Cardiac muscle cell (in vitro differentiated cells and primary cell): ENCODE data around the gene GNG13. TPM values are rescaled to one million over a fixed set of nuclear protein-coding genes. Genes with fewer than 3 reads are reported as not detected.
A peak's percentile ranks its signal among the peaks of the same experiment; 100 is the strongest.

Experiments used
- DNase-seq, 2 donors: peaks; one replicate each; pipeline versions ENCODE4 v3.0.0 to v3.0.0-alpha.2; 2010 to 2017; ENCODE audit warnings: low read depth in 1 of 2, low spot score in 1 of 2
- H3K27ac ChIP-seq: fragments of 200-600 bp; sonication (generic); 2 replicates; pipeline ENCODE4 v1.5.1; 2016
- H3K27me3 ChIP-seq: fragments of 200-600 bp; sonication (generic); 2 replicates; pipeline ENCODE4 v1.6.0; 2016; ENCODE audit warnings: control low read depth
- H3K36me3 ChIP-seq: fragments of 200-600 bp; sonication (generic); 2 replicates; pipeline ENCODE4 v1.5.1; 2016; ENCODE audit warnings: control low read depth
- H3K4me1 ChIP-seq: fragments of 200-600 bp; sonication (generic); 2 replicates; pipeline ENCODE4 v1.8.1; 2017; ENCODE audit warnings: low read depth, mild to moderate bottlenecking, mixed run types
- H3K4me3 ChIP-seq: fragments of 200-600 bp; sonication (generic); 2 replicates; pipeline ENCODE4 v1.5.1; 2016; ENCODE audit warnings: mild to moderate bottlenecking
- H3K9me3 ChIP-seq: fragments of 200-600 bp; sonication (generic); 2 replicates; pipeline ENCODE4 v1.5.1; 2017; ENCODE audit warnings: low read depth, mild to moderate bottlenecking, control low read depth
- CTCF ChIP-seq: IDR thresholded peaks from 2 replicates; pipeline ENCODE4 v1.5.1; 2012; ENCODE audit warnings: low read depth, mild to moderate bottlenecking, low read length
- polyA plus RNA-seq: library from polyadenylated mRNA; unstranded; fragments of >200 nt; fragmentation: Nextera tagmentation; extraction: Ambion mirVana; gene quantifications from 2 replicates; pipeline ENCODE4 v1.2.1, GENCODE V29; 2016
- total RNA-seq: library from RNA; depleted of rRNA; stranded (reverse); fragments of >200 nt; gene quantifications from 2 replicates; pipeline ENCODE4 v1.2.3, GENCODE V29; 2016

The GNG13 gene
- total and polyA plus RNA-seq, 2 experiments from 2014 or later = 0.79 TPM; not detected in 1

- Histone ChIP-seq H3K27me3 (peaks cover under 1% of the 10 kb centered on the region), H3K4me3 (no peak overlapping the region), H3K36me3 (no peaks in the 10 kb centered on the region), H3K27ac (no peak overlapping the region), H3K9me3 (no peaks in the 10 kb centered on the region), H3K4me1 (no peaks in the 10 kb centered on the region)
- no peak for TF ChIP-seq CTCF
- no peak for DNase-seq
Observed at GRCh38 chr16:818592-818991, 18.1 kb upstream of the GNG13 start.

DNA sequence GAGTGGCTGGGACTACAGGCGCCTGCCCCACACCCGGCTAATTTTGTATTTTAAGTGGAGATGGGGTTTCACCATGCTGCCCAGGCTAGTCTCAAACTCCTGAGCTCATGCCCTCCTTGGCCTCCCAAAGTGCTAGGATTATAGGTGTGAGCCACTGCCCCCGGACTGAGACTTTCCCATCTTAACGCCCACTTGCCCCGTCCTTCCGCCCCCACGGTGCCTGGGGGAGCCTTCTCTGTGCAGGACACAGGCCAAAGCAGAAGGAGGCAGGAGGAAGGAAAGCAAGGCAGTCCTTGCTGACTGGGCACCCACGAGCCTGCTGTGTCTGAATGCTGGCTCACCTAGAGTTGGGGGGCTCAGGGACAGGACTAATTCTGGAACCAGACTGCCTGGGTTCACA lies 17.6 kb upstream of the GNG13 start:
- no peaks in the 10 kb centered on the region for H3K9me3 ChIP-seq
- H3K36me3 ChIP-seq = no peaks in the 10 kb centered on the region
- TF ChIP-seq CTCF = no peak
- peaks cover 5% of the 10 kb centered on the region for H3K27me3 ChIP-seq
- no peak overlapping the region for H3K27ac ChIP-seq
- H3K4me1 ChIP-seq = no peaks in the 10 kb centered on the region
- H3K4me3 ChIP-seq = no peak overlapping the region
- DNase-seq = no peak

GRCh38 chr16:817001-817906 lies 16.7 kb upstream of the GNG13 start:
- Histone ChIP-seq H3K36me3 (no peaks in the 10 kb centered on the region), H3K4me1 (no peaks in the 10 kb centered on the region), H3K27ac (no peak overlapping the region), H3K9me3 (no peaks in the 10 kb centered on the region), H3K4me3 (no peak overlapping the region), H3K27me3 (peaks cover 10% of the 10 kb centered on the region)
- TF ChIP-seq CTCF = no peak
- no peak for DNase-seq

- H3K36me3 ChIP-seq = no peaks in the 10 kb centered on the region
- no peak overlapping the region for H3K4me3 ChIP-seq
- no peak for DNase-seq
- no peak for TF ChIP-seq CTCF
- no peaks in the 10 kb centered on the region for H3K9me3 ChIP-seq
- H3K4me1 ChIP-seq = no peaks in the 10 kb centered on the region
- H3K27me3 ChIP-seq = peaks cover 15% of the 10 kb centered on the region
- no peak overlapping the region for H3K27ac ChIP-seq
Observed at GRCh38 chr16:815861-816260, 15.3 kb upstream of the GNG13 start.

GRCh38 chr16:814974-815373 lies 14.4 kb upstream of the GNG13 start:
- TF ChIP-seq CTCF = no peak
- Histone ChIP-seq H3K27me3 (peaks cover 19% of the 10 kb centered on the region), H3K27ac (no peak overlapping the region), H3K9me3 (no peaks in the 10 kb centered on the region), H3K4me1 (no peaks in the 10 kb centered on the region), H3K4me3 (no peak overlapping the region), H3K36me3 (no peaks in the 10 kb centered on the region)
- DNase-seq = peak in 1 of 2 donors; percentile 6
